Hematopoietic multipotent progenitor cell treated with erythropoietin and hydrocortisone succinate and interleukin-3 and kit ligand, for 17 days (in vitro differentiated cells): ENCODE measurements around the gene CNKSR2.

Experiments
- DNase-seq: peaks from one replicate; pipeline ENCODE4 v3.0.0-alpha.2; 2015; ENCODE audit warnings: low spot score

The CNKSR2 gene

GRCh38 chrX:21675931-21676330, 301.7 kb downstream of the CNKSR2 start:
- no peak for DNase-seq

- DNase-seq: no peak
Observed at GRCh38 chrX:21678048-21678612, 303.9 kb downstream of the CNKSR2 start.

DNA sequence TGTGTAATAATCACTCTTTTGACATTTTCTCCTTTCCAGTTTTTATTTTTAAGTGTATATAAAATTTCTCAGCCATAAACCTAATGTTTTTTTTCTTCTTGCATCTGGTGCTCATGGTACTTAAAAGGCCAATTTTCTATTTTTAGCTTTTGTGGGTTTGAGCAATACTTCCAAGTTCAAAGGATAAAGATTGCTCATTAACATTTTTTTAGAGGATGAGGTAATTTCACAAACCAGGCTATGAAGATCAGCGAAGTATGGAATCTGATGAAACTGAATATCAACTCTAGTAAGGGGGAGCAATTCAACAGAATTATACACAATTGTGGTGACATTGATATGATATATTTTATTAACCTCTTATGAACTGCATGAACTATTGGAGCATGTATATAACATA, 309.7 kb downstream of the CNKSR2 start:
- no peak for DNase-seq

DNA sequence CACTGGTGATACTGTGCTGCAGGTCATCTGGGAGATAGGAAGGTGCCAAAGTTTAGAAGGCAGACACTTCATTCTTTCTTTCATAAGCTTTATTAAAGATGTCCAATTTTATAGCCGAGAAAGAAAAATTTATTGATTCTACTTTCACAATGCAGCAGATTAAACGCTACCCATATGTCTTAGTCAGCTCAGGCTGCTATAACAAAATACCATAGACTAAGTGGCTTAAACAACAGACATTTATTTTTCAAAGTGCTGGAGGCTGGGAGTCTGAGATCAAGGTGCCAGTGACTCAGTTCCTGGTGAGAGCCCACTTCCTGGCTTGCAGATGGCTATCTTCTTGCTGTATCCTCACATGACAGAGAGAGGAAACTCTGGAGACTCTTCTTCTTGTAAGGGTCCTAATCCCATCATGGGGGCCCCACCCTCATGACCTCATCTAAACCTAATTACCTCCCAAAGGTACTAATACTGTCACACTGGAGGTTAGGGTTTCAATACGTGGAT, 317.3 kb downstream of the CNKSR2 start:
- no peak for DNase-seq

GRCh38 chrX:21698272-21698671, 324.1 kb downstream of the CNKSR2 start:
- no peak for DNase-seq

- DNase-seq: no peak
Observed at GRCh38 chrX:21699136-21699535, 324.9 kb downstream of the CNKSR2 start.

GRCh38 chrX:21700275-21700674, 326.1 kb downstream of the CNKSR2 start:
- no peak for DNase-seq

DNA sequence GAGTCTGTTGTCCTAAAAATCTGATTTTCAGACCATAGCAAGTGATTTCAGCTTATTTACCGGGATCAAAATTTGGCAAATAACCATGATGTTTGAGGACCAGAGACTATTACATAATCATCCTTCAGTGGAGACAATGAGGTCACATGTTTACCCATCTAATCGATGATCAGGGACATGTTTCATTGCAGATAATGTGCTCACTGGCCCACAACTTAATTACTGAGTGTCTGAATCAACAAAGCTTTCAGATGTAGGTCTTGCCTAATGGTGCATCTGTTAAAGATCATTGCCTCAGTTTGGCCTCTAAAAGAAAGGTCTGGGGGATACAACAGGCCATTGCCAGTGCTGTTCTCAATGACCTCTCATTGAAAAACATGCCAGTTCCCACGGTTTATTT, 326.7 kb downstream of the CNKSR2 start:
- no peak for DNase-seq

GRCh38 chrX:21702725-21703124, 328.5 kb downstream of the CNKSR2 start:
- no peak for DNase-seq
